Measurements from ENCODE around the gene KRAS. TPM values are rescaled to one million over a fixed set of nuclear protein-coding genes. Genes with fewer than 3 reads are reported as not detected.

Gene KRAS
- total RNA-seq, 2 donors from 2014 or later: 18.6 to 20.2 TPM

DNA sequence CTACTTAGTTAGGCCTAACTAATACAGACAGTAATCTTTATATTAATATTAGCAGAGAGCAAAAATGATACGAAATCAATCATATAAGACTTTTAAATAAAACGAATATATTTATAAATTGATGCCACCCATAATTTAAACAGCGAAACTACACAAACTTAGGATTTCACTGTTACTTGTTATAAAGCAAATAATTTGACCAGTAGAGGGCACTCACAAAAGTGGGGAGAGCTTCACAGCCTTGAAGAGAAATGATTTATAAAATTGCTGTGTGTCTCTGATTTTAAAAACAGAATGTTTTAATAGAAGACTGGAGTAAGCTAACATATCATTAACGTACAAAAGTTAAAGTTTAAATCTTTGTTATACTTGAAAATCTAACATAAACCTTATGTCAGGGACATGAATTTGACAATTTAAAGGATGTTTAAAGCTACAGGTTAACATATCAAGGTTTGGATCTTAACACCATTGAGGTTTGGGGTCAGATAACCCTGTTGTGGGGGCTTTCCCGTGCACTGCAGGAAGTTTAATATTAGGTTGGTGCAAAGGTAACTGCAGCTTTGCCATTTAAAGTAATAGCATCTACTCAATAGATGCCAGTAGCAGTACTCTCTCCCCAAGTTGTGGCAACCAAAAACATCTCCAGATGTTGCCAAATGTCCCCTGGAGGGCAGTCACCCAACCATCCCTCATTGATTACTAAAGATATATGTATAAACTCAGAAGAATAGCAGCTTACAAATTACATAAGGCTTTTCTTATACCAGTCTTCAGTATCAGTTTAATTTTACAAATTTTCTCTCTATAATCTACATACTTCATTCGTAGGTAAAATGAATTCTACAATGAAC, 9.3 kb downstream of the KRAS start:
- no peak for DNase-seq (ENCODE audit: low spot score in 2 of 2)
- peak in 1 of 2 donors; percentile 48 for ATAC-seq
- H3K36me3 Mint-ChIP-seq: peaks cover 5 to 31% of the 10 kb centered on the region in 2 donors

GRCh38 chr12:25236626-25237025, 14.1 kb downstream of the KRAS start:
- DNase-seq (ENCODE audit: low spot score in 2 of 2) (no peak), ATAC-seq (no peak)
- peaks cover 0 to 10% of the 10 kb centered on the region in 2 donors for H3K36me3 Mint-ChIP-seq
- H3K9me3 Mint-ChIP-seq: no peaks in the 10 kb centered on the region
- no peak overlapping the region for H3K27ac Mint-ChIP-seq

More for the DNA sequence above, 9.3 kb downstream of the KRAS start:
- H3K27ac Mint-ChIP-seq: no peak overlapping the region
- no peaks in the 10 kb centered on the region for H3K9me3 Mint-ChIP-seq

DNA sequence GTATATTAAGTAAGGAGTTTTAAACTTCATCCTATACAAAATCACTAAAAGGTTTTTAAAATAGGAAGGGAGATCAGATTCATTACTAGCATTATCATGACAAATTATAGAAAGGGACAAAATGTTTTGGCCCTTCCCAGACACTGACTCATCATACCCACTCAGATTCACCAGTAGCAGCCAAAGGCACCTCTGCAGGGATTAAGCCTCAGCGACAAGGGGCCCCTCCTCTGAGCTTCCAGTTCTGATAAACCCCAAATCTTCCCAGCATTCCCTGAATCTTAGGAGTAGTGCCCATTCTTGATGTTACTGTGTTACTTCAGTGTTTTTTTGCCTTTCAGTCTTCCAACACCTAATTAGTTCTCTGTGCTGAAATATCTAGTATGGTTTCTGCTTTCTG, 14.5 kb downstream of the KRAS start:
- H3K27ac Mint-ChIP-seq: no peak overlapping the region
- H3K9me3 Mint-ChIP-seq: no peaks in the 10 kb centered on the region
- peak in 1 of 2 donors; percentile 37 for ATAC-seq
- H3K36me3 Mint-ChIP-seq: peaks cover 0 to 10% of the 10 kb centered on the region in 2 donors
- DNase-seq (ENCODE audit: low spot score in 2 of 2): no peak

- H3K27ac Mint-ChIP-seq: no peak overlapping the region
- DNase-seq (ENCODE audit: low spot score in 2 of 2) (no peak), ATAC-seq (no peak)
- H3K36me3 Mint-ChIP-seq: peaks cover 0 to 7% of the 10 kb centered on the region in 2 donors
- H3K9me3 Mint-ChIP-seq: no peaks in the 10 kb centered on the region
Measured at GRCh38 chr12:25213338-25213737, 37.4 kb downstream of the KRAS start.

DNA sequence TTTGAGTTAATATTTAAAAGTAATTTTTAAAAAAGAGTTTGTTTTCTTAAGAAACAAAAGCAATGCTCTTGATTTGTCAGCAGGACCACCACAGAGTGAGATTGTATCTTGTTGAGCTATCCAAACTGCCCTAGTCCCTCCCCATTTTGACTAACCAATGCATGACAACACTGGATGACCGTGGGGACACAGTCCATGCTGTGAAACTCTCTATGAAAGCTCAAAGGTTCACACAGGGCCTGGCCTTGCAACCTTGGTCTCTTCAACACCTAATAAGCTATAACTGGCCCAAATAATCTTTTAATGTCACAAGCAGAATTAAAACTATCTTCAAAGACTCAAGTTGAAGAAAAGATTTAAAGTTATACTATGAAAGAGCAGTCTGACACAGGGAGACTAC, 42.2 kb downstream of the KRAS start:
- H3K36me3 Mint-ChIP-seq: peaks cover 0 to 1% of the 10 kb centered on the region in 2 donors
- no peak for ATAC-seq
- no peaks in the 10 kb centered on the region for H3K9me3 Mint-ChIP-seq
- H3K27ac Mint-ChIP-seq: peak overlapping the region in 1 of 2 donors; percentile 46
- DNase-seq (ENCODE audit: low spot score in 2 of 2): no peak

DNA sequence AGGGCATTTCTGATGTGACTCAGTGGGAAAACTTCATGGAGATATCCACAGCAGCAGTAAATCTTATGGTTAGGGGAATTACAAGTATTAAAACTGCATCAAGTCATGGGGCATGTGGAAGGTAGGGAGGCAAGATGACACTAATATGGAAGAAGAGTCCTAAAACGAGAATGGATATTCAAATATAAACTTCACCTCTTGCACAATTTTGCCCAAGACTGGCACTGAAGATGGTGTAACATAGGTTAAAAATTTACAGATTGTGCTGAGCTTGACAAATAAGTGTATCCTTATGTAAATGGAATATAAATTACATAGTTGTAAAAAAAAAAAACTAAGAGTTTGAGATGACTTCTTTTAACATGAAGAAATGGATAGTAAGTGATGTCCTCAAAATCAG, 42.9 kb downstream of the KRAS start:
- no peak for ATAC-seq
- no peak for DNase-seq (ENCODE audit: low spot score in 2 of 2)
- H3K36me3 Mint-ChIP-seq: peaks cover 0 to 5% of the 10 kb centered on the region in 2 donors
- no peak overlapping the region for H3K27ac Mint-ChIP-seq
- no peaks in the 10 kb centered on the region for H3K9me3 Mint-ChIP-seq

DNA sequence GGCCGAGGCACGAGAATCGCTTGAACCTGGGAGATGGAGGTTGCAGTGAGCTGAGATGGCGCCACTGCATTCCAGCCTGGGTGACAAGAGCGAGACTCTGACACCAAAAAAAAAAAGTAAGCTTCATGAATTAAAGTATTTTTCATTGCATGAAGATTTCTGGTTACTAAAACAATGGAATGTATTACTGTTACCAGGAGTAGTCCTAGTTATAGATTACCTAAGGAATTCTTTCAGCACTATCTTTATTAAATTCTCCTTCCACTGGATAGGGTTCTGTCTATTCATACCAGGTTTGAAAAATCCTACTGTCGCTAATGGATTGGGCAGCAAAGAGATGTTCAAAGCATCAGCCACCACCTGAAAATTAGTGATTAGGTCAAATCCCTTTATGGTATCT, 43.3 kb downstream of the KRAS start:
- H3K36me3 Mint-ChIP-seq: peaks cover 0 to 5% of the 10 kb centered on the region in 2 donors
- no peak for ATAC-seq
- no peaks in the 10 kb centered on the region for H3K9me3 Mint-ChIP-seq
- no peak overlapping the region for H3K27ac Mint-ChIP-seq
- no peak for DNase-seq (ENCODE audit: low spot score in 2 of 2)

DNA sequence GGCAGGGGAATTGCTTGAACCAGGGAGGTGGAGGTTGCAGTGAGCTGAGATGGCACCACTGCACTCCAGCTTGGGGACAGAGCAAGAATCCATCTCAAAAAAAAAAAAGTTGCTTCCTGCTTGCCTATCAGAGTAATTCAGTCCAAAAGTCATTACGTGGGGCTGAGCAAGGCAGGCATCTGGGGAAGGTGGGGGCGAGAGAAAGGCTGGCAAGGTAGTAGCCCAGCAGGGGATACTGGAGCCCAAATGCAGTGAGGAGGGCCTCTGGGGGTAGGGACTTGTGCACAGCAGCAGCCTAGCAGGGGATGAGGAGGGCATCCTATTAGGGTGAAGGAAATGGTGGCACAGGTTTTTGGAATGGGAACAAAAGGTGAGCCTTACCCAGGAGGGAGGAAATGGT, 48.6 kb downstream of the KRAS start:
- H3K9me3 Mint-ChIP-seq: no peaks in the 10 kb centered on the region
- no peak for DNase-seq (ENCODE audit: low spot score in 2 of 2)
- ATAC-seq: no peak
- no peak overlapping the region for H3K27ac Mint-ChIP-seq
- H3K36me3 Mint-ChIP-seq: peaks cover 5% of the 10 kb centered on the region in 2 donors

GRCh38 chr12:25200703-25201102, 50.0 kb downstream of the KRAS start:
- Mint-ChIP-seq H3K36me3 (peaks cover 5 to 8% of the 10 kb centered on the region in 2 donors), H3K9me3 (no peaks in the 10 kb centered on the region), H3K27ac (no peak overlapping the region)
- DNase-seq (ENCODE audit: low spot score in 2 of 2) (no peak), ATAC-seq (no peak)

DNA sequence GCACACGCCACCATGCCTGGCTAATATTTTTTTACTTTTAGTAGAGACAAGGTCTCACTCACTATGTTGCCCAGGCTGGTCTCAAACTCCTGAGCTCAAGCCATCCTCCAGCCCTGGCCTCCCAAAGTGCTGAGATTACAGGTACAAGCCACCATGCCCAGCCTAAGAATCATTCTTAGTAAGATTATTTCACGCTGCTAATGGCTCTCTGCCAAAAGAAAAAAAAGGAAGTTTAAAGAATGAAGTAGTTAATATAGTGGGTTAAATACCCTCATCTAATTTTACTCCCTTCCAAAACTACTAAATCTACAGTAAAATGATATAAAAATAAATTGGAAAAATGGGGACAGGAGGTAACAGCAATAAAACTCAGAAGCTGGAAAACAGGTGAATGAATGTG, 53.1 kb downstream of the KRAS start:
- no peaks in the 10 kb centered on the region for H3K9me3 Mint-ChIP-seq
- H3K27ac Mint-ChIP-seq: no peak overlapping the region
- no peak for ATAC-seq

GRCh38 chr12:25195056-25195971, 55.4 kb downstream of the KRAS start, which contains the start of the genes DNAI7 and ETFRF1:
DNAI7 (minus strand) TSS chr12:25195160; CDS start chr12:25195078, 82 bp downstream.
ETFRF1 (plus strand) TSS chr12:25195237; CDS start chr12:25203957, 8,720 bp downstream.
- H3K27ac Mint-ChIP-seq: peak within 1 kb of the TSS; percentile 95 to 99
- ATAC-seq (peak; percentile 95 to 99), DNase-seq (ENCODE audit: low spot score in 2 of 2) (peak; percentile 91 to 96)
- no peaks in the 10 kb centered on the region for H3K9me3 Mint-ChIP-seq
- peaks cover 12 to 15% of the 10 kb centered on the region in 2 donors for H3K36me3 Mint-ChIP-seq

More for the DNA sequence above, 53.1 kb downstream of the KRAS start:
- DNase-seq (ENCODE audit: low spot score in 2 of 2): no peak
- H3K36me3 Mint-ChIP-seq: peaks cover 12 to 15% of the 10 kb centered on the region in 2 donors

GRCh38 chr12:25194722-25195055, 56.0 kb downstream of the KRAS start:
- Mint-ChIP-seq H3K27ac (peak overlapping the region; percentile 95 to 99), H3K9me3 (no peaks in the 10 kb centered on the region), H3K36me3 (peaks cover 11 to 12% of the 10 kb centered on the region in 2 donors)
- DNase-seq (ENCODE audit: low spot score in 2 of 2): no peak
- no peak for ATAC-seq

- ATAC-seq: no peak
- DNase-seq (ENCODE audit: low spot score in 2 of 2): no peak
- H3K36me3 Mint-ChIP-seq: peaks cover 10 to 12% of the 10 kb centered on the region in 2 donors
- H3K9me3 Mint-ChIP-seq: no peaks in the 10 kb centered on the region
- H3K27ac Mint-ChIP-seq: peak overlapping the region; percentile 95 to 99
Measured at GRCh38 chr12:25194214-25194613, 56.5 kb downstream of the KRAS start.

DNA sequence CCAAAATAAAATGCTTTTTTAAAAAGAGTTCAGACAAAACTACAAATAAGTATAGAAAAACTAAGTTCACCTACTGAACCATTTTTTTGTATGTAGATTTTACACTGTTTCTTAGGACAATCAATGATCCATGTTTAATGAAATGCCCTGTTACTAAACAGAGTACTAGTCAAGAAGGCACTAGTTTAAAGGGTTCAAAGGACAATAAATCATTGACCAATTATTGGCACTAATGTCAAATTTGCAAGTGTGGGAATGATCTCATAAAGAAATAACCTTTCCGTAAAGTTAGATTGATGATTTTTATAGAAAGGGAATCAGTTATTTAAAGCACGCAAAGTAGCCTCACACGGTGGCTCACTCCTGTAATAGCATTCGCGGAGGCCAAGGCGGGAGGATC, 59.9 kb downstream of the KRAS start:
- no peaks in the 10 kb centered on the region for H3K9me3 Mint-ChIP-seq
- DNase-seq (ENCODE audit: low spot score in 2 of 2): no peak
- peaks cover 9 to 10% of the 10 kb centered on the region in 2 donors for H3K36me3 Mint-ChIP-seq
- ATAC-seq: no peak
- H3K27ac Mint-ChIP-seq: no peak overlapping the region

DNA sequence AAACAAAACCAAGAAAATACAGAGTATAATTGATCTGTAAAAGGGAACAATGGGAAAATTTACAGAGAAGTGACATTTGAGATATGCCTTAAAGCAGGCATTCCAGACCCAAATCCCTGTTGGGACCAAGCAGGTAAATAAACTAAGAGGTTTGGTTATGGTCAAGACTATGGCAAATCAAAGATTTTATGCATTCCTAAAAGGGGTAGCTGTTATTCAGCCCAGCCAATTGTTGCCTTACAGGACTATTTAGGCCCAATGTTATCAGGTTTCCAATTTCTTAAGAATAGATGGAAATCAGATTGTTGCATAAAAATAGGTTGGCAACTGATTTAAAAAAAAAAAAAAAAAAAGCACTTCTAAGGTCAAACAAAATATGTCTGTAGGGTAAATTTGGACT, 61.1 kb downstream of the KRAS start:
- Mint-ChIP-seq H3K9me3 (no peaks in the 10 kb centered on the region), H3K27ac (no peak overlapping the region), H3K36me3 (no peaks in the 10 kb centered on the region)
- ATAC-seq: no peak
- no peak for DNase-seq (ENCODE audit: low spot score in 2 of 2)

DNA sequence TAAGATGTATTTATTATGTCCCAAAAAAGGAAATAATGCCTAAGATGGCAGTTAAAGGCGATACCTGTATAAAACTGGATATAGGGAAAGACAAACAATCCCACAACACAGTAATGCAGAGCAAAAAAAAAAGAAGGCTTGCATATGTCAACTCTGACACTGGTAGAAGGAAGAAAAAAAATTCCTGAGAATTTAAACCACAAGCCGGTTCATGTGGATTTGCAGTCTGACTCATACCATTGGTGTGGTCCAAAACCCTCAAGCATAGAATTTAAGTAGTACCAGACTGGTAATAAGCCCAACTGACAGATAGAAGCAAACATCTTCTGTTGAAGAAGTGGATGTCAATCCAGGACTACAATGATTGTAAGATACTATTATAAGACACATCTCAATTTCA, 62.9 kb downstream of the KRAS start:
- H3K36me3 Mint-ChIP-seq: no peaks in the 10 kb centered on the region
- H3K9me3 Mint-ChIP-seq: no peaks in the 10 kb centered on the region
- DNase-seq (ENCODE audit: low spot score in 2 of 2) (no peak), ATAC-seq (no peak)
- H3K27ac Mint-ChIP-seq: peak overlapping the region in 1 of 2 donors; percentile 85

Data from activated naive CD4-positive, alpha-beta T cell treated with anti-CD3 and anti-CD28 coated beads, Interleukin-2, amount 50 U/mL, for 72 hours (primary cell).